GM19468 (cell line): Measurements from ENCODE around the gene DNAI4.

Experiments used
- ATAC-seq: cut with Tn5 transposase; IDR thresholded peaks from one replicate; pipeline ENCODE4 v1.9.1; 2021; ENCODE audit warnings: mild to moderate bottlenecking, moderate library complexity, moderate number of reproducible peaks; ENCODE audit not compliant: unreplicated experiment; ENCODE audit errors: extremely low read depth

DNAI4 gene

GRCh38 chr1:66770240-66770639, 154.4 kb downstream of the DNAI4 start:
- no peak for ATAC-seq

DNA sequence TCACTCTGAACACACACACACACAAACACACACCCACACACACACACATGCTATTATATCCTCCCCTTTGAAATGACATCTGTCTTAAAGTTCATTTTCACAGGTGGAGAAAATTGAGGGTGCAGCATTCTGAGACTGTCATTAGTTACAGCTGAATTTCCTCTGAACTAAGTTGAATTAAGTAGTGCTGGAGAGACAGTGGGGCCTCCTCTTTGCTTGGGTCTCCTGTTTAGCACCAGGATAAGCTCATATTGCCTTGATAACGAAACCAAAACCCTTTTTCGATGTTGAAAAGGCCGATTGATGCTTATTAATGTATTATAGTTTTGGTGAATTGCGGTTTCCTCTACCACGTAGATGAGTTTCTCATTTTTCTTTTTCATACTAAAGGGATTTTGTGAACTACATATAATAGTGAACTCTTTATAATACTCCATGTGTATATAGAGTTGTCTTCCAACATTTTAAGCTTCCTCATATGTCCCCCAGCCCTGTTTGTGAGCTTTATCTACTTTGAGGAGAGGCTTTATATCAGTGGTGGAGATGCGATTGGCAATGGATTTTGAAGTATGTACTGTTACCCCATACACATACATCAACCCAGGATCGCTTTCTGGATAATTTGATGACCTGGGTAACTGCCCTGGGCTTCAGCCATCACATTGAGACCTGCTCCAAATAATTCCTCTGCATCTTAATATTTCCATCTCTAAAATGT, 155.0 kb downstream of the DNAI4 start:
- no peak for ATAC-seq

GRCh38 chr1:66768965-66769364, 155.7 kb downstream of the DNAI4 start:
- ATAC-seq: no peak

GRCh38 chr1:66767626-66768025, 157.0 kb downstream of the DNAI4 start:
- ATAC-seq: no peak

DNA sequence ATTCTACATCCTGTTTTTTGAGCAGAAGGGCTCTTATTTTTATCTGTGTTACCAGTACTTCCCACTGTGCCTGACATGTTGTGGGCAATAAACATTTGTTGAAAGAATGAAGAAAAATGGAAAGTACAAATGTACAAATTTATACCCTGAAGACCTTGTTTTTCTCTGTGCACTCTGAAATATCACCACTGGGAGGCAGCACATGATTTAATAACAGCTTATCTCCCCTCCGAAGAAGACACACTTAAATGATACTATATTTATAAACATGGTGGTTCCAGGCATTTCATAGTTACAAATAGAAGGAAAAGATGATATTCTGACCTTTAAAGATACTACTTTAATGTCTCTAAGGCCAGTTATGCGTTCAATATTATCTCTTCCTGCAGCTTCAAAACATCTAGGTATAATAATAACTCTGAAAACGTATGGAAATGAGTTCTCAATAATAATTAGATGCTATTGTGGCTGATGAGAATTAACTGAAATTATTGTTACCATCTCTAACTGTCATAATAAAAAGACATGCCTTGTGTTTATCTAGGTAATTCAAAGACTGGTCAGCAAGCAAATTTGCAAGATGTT, 159.6 kb downstream of the DNAI4 start:
- ATAC-seq: no peak
